Measurements from ENCODE around the gene BCL2L11.

BCL2L11 gene

GRCh38 chr2:111192776-111193368, 72.2 kb downstream of the BCL2L11 start:
- ATAC-seq, result no peak

GRCh38 chr2:111194835-111195621, 74.3 kb downstream of the BCL2L11 start:
- TF ChIP-seq POU6F1 (CRISPR knock-in tag; IDR thresholded peaks at IDR 0.05; ENCODE audit: borderline replicate concordance, low read depth), result no peak
- ATAC-seq, result peak; percentile 20; the same call in 1 of the 3 replicates

More at GRCh38 chr2:111192776-111193368, 72.2 kb downstream of the BCL2L11 start:
- TF ChIP-seq ZNF70 (CRISPR knock-in tag; IDR thresholded peaks at IDR 0.05) (no peak), TOX (CRISPR knock-in tag; IDR thresholded peaks at IDR 0.05; ENCODE audit: borderline replicate concordance) (no peak), OSR1 (CRISPR knock-in tag; IDR thresholded peaks at IDR 0.05) (no peak), ZNF8 (CRISPR knock-in tag; IDR thresholded peaks at IDR 0.05) (no peak), ZFP3 (CRISPR knock-in tag; IDR thresholded peaks at IDR 0.05) (no peak), BACH2 (CRISPR knock-in tag; IDR thresholded peaks at IDR 0.05; ENCODE audit: borderline replicate concordance) (no peak), ZFP30 (CRISPR knock-in tag; IDR thresholded peaks at IDR 0.05) (no peak)

- no peak for ATAC-seq
- TF ChIP-seq OSR1 (CRISPR knock-in tag; IDR thresholded peaks at IDR 0.05), result no peak
- no peak for TF ChIP-seq CSDC2 (CRISPR knock-in tag; IDR thresholded peaks at IDR 0.05)
- TF ChIP-seq TCF4 (CRISPR knock-in tag; IDR thresholded peaks at IDR 0.05; ENCODE audit: borderline replicate concordance), result no peak
- no peak for TF ChIP-seq ZFP3 (CRISPR knock-in tag; IDR thresholded peaks at IDR 0.05)
- no peak for TF ChIP-seq CREB5 (CRISPR knock-in tag; IDR thresholded peaks at IDR 0.05; ENCODE audit: low read depth)
- no peak for TF ChIP-seq SNAI2 (CRISPR knock-in tag; IDR thresholded peaks at IDR 0.05)
- no peak for TF ChIP-seq BACH2 (CRISPR knock-in tag; IDR thresholded peaks at IDR 0.05; ENCODE audit: borderline replicate concordance)
- no peak for TF ChIP-seq ZFP30 (CRISPR knock-in tag; IDR thresholded peaks at IDR 0.05)
- no peak for TF ChIP-seq POU6F1 (CRISPR knock-in tag; IDR thresholded peaks at IDR 0.05; ENCODE audit: borderline replicate concordance, low read depth)
Observed at GRCh38 chr2:111196435-111196834, 75.7 kb downstream of the BCL2L11 start.

- TF ChIP-seq ZNF70 (CRISPR knock-in tag; IDR thresholded peaks at IDR 0.05) (no peak), ZFP30 (CRISPR knock-in tag; IDR thresholded peaks at IDR 0.05) (no peak), ESRRG (CRISPR knock-in tag; IDR thresholded peaks at IDR 0.05) (no peak)
- ATAC-seq, result no peak
Observed at GRCh38 chr2:111198701-111199100, 78.0 kb downstream of the BCL2L11 start.

- no peak for ATAC-seq
- TF ChIP-seq ISL1 (CRISPR knock-in tag; IDR thresholded peaks at IDR 0.05), result no peak
- TF ChIP-seq ZC3H10 (CRISPR knock-in tag; IDR thresholded peaks at IDR 0.05), result no peak
- TF ChIP-seq CSDC2 (CRISPR knock-in tag; IDR thresholded peaks at IDR 0.05), result no peak
- TF ChIP-seq BACH2 (CRISPR knock-in tag; IDR thresholded peaks at IDR 0.05; ENCODE audit: borderline replicate concordance), result no peak
- no peak for TF ChIP-seq ZFP30 (CRISPR knock-in tag; IDR thresholded peaks at IDR 0.05)
- no peak for TF ChIP-seq GLIS3 (CRISPR knock-in tag; IDR thresholded peaks at IDR 0.05)
- no peak for TF ChIP-seq RARB (CRISPR knock-in tag; IDR thresholded peaks at IDR 0.05)
- no peak for TF ChIP-seq ZNF70 (CRISPR knock-in tag; IDR thresholded peaks at IDR 0.05)
- TF ChIP-seq TOX (CRISPR knock-in tag; IDR thresholded peaks at IDR 0.05; ENCODE audit: borderline replicate concordance), result no peak
- TF ChIP-seq TSHZ2 (CRISPR knock-in tag; IDR thresholded peaks at IDR 0.05), result no peak
- no peak for TF ChIP-seq ZNF565 (CRISPR knock-in tag; conservative IDR thresholded peaks at IDR 0.05; ENCODE audit: low read depth)
- no peak for TF ChIP-seq ARNTL (CRISPR knock-in tag; IDR thresholded peaks at IDR 0.05; ENCODE audit: borderline replicate concordance, low read depth)
Observed at GRCh38 chr2:111199840-111200239, 79.1 kb downstream of the BCL2L11 start.
